GM20000 (cell line): ENCODE measurements around the gene LRRN2.

ENCODE experiments used
- DNase-seq: peaks from one replicate; pipeline ENCODE4 v3.0.0; 2012; ENCODE audit warnings: low spot score
- CTCF ChIP-seq: IDR thresholded peaks from 2 replicates; pipeline ENCODE4 v1.5.1; 2012; ENCODE audit warnings: mild to moderate bottlenecking, control low read depth; ENCODE audit errors: extremely low read depth, missing control alignments

LRRN2 gene

GRCh38 chr1:204619721-204620120 lies 65.8 kb downstream of the LRRN2 start:
- DNase-seq: no peak
- no peak for TF ChIP-seq CTCF

- no peak for TF ChIP-seq CTCF
- no peak for DNase-seq
Measured at GRCh38 chr1:204618148-204618760, 67.3 kb downstream of the LRRN2 start.

- no peak for DNase-seq
- no peak for TF ChIP-seq CTCF
Measured at GRCh38 chr1:204617256-204618147, 68.0 kb downstream of the LRRN2 start.

GRCh38 chr1:204616641-204617040 lies 68.9 kb downstream of the LRRN2 start:
- DNase-seq: no peak
- TF ChIP-seq CTCF: no peak

GRCh38 chr1:204615881-204616280 lies 69.7 kb downstream of the LRRN2 start:
- no peak for DNase-seq
- no peak for TF ChIP-seq CTCF

GRCh38 chr1:204613636-204614035 lies 71.9 kb downstream of the LRRN2 start:
- no peak for DNase-seq

More at GRCh38 chr1:204613636-204614035, 71.9 kb downstream of the LRRN2 start:
- TF ChIP-seq CTCF: no peak
